ENCODE data around the gene TWF2.

DNA sequence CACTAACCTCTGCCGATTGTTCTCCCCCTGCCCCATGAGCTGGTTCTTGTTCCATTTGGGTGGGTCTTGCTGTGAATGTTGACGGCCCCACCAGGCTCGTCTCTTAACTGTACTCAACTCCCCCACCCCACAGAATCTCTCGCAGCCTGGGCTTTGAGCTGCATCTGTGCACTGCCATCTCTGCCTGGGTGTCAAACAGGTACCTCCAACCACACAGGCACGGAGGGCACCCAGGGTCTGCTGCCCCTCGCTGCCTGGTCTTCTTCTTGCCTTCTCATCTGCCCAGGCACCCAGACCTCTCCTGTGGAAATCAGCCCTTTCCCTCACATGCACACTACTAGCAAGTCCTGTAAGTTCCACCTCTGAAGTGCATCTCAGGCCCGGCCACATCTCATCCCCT is 23.6 kb downstream of the TWF2 start:
- TF ChIP-seq, protein P1, sequence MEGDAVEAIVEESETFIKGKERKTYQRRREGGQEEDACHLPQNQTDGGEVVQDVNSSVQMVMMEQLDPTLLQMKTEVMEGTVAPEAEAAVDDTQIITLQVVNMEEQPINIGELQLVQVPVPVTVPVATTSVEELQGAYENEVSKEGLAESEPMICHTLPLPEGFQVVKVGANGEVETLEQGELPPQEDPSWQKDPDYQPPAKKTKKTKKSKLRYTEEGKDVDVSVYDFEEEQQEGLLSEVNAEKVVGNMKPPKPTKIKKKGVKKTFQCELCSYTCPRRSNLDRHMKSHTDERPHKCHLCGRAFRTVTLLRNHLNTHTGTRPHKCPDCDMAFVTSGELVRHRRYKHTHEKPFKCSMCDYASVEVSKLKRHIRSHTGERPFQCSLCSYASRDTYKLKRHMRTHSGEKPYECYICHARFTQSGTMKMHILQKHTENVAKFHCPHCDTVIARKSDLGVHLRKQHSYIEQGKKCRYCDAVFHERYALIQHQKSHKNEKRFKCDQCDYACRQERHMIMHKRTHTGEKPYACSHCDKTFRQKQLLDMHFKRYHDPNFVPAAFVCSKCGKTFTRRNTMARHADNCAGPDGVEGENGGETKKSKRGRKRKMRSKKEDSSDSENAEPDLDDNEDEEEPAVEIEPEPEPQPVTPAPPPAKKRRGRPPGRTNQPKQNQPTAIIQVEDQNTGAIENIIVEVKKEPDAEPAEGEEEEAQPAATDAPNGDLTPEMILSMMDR (IDR thresholded peaks at IDR 0.05; ENCODE audit: low read length): no peak
- TF ChIP-seq EZH2 (IDR thresholded peaks at IDR 0.05; ENCODE audit: borderline replicate concordance, low read length): no peak

Measured in OCI-LY1 (cell line).